NK-92 (cell line): ENCODE measurements around the gene CTDSPL.
"Not testable (repeated sequence)": the region's sequence is repeated elsewhere in the genome, so short reads cannot be mapped to it uniquely, and the experiment has no call there.

Experiments used
- DNase-seq: peaks from one replicate; lab custom pipeline; 2025; ENCODE audit not compliant: unreplicated experiment; lab: John Stamatoyannopoulos, UW

Gene CTDSPL

DNA sequence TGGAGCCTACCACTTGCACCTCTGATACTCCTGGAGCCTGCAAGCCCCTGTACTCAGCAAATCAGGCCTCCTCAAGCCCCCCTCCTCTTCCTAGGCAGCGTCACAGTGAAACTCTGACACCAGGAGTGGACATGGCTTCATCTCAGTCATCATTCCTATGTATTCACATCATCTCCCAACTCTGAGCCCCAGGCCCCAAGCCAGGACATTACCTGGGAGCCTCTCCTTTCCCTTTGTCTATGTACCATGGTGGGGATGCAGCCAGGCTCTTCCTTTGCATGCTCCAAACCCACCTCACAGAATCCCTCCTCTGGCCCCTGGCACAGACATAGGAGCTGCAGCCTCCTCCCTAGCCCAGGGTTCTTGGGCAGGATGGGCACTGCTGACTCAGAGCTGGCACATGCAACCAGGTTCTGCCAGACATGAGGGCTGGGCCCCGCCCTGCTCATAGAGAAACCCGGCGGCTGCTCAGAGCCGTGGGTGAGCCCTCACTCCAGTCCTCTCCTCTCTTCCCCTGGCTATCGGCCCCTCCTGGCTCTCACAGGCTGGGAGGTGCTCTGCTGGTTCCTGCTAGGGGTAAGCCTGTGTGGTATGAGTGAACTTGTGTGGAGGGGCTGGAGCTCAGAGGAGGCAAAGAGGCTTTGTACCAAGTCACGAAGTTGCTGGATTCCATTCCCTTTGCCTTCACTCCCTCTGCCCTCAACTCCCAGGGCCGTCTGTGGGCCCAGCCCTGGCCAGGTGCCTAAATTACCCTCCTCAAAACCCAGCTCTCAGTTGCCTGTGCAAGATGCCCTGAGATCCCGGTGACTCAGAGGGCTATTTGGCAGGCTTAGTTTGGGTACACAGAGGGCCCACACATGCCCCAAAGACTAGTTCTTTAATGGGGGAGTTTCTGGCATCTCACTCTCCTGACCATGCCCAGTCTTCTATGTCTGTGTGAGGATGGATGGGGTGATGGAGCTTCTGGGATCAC lies 169.6 kb downstream of the CTDSPL start:
- no peak for DNase-seq

DNA sequence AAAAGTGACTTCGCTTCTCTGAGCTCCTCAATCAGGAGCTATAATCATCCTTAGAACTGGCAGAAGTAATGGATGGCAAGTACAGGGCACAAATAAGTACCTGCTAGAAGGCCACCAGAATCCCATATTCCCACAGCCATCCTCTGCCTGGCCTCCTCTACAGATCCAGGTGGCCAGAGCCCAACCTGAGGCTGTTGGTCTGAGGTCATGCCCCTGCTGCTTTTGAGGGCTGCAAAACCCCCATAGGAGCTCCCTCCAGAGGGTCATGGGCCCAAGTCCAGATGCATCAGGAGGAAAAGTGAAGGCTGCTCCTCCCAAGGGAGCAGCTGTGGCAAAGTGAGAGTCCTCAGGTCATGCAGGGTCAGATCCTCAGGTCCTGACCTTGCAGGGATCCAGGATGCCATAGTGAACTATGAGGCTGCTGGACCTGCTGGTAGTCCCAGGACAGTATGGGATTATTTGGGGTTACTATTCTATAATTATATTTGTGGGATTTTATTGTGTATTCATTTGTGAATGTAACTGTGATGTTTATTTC lies 170.7 kb downstream of the CTDSPL start:
- DNase-seq: no peak

DNA sequence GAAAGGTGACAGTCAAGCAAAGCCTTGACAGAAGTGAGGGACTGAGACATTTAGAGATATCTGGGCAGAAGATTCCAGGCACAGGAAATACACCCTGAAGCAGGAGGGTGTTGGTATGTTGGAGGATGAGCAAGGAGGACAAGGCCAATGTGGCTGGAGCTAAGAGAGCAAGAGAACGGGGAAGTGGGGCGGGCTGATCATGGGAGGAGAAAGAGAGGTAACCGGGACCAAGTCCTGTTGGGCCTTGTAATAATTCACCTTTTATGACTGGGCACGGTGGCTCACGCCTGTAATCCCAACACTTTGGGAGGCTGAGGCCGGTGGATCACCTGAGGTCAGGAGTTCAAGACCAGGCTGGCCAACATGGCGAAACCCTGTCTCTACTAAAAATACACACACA lies 171.9 kb downstream of the CTDSPL start:
- DNase-seq: not testable (repeated sequence)
